GM18502 (cell line): ENCODE data around the gene GLG1.
A peak's percentile ranks its signal among the peaks of the same experiment; 100 is the strongest.
"Not testable (repeated sequence)": the region's sequence is repeated elsewhere in the genome, so short reads cannot be mapped to it uniquely, and the experiment has no call there.

Experiments used
- ATAC-seq: cut with Tn5 transposase; IDR thresholded peaks from one replicate; pipeline ENCODE4 v1.9.1; 2021; ENCODE audit warnings: mild to moderate bottlenecking; ENCODE audit not compliant: unreplicated experiment, poor library complexity

Gene GLG1

GRCh38 chr16:74577882-74578366 lies 29.0 kb downstream of the GLG1 start:
- no peak for ATAC-seq

- no peak for ATAC-seq
Measured at GRCh38 chr16:74575807-74576643, 30.9 kb downstream of the GLG1 start.

DNA sequence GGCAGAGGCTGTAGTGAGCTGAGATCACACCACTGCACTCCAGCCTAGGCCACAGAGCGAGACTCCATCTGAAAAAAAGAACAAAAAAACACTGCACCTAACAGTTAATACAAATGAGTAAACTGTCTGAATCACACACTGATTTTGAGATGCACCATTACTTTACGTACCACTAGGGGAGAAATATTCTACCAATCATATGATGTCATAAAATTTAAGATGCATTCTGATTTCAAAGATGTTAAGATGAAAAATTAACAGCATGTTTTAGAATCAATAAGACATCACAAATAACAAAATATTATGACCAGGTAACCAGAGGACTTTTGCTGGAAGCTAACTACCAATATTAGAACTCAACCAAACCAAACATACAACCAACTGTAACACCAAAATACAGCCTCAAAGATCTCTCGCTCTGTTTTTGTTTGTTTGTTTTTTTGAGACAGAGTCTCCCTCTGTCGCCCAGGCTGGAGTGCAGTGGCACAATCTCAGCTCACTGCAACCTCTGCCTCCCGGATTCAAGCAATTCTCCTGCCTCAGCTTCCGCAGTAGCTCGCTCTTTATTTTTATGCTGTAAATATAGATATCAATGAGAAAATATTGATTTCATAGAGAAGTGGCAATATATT lies 31.6 kb downstream of the GLG1 start:
- ATAC-seq, result no peak

GRCh38 chr16:74574146-74574545 lies 32.8 kb downstream of the GLG1 start:
- no peak for ATAC-seq

- no peak for ATAC-seq
Measured at GRCh38 chr16:74573622-74574021, 33.3 kb downstream of the GLG1 start.

DNA sequence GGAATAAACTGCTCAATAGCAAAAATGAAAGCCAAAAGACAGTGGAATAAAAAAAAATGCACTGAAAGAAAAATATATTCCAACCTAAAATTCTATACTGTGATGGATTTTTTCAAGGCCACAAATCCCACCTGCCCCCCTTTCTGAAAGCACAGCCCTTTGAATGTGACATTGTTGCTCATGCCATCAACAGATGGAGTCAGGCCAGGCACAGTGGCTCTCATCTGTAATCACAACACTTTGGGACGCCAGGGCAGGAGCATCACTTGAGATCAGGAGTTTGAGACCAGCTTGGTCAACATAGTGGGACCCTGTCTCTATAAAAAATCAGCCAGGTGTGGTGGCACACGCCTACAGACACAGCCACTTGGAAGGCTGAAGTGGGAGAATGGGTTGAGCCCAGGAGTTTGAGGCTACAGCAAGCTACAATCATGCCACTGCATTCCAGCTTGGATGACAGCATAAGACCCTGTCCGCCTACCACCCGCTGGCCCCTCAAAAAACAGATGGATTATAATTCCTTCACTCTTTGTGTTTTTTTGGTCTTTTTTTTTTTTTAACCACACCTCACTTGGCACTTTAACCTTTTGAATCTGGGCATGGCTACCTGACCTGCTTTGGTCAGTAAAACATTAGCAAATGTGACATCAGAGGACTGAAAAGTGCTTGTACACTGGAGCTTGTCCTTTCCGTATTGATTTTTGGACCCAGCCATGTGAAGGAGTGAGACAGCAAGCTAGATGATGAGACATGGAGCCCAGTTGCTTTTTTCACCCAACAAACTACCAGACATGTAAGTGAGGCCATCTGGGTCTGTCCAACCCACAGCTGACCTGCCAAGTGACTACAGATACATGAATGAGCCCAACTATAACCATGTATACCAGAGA lies 36.3 kb downstream of the GLG1 start:
- ATAC-seq, result no peak

DNA sequence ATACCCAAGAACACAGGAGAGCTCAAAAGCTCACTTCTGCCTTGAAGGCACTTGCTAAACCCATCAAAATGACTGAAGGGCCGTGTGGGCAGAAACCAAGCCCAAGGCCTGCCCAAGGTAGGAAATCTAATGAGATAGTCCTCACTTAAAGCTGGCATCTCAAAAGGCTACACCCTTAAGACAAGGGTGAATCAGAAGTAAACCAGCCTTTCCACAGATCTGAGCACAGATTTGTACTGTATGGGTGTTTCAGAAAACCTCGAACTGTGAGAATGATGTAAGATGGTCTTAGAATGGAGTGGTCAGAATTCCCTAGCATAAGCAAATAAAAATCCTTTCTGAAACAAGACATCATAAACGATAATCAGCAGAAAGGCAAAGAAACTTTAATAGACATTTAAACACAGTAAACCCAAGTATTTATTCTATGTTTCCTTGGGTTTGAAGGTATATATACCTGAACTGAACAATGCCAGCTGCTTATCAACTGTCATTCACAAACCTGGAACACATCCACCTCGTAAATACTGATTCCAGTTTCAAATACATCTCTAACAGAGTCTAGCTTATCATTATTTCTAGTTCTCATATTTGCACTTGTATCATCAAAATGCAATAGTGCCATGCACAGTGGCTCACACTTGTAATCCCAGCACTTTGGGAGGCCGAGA lies 37.8 kb downstream of the GLG1 start:
- no peak for ATAC-seq

DNA sequence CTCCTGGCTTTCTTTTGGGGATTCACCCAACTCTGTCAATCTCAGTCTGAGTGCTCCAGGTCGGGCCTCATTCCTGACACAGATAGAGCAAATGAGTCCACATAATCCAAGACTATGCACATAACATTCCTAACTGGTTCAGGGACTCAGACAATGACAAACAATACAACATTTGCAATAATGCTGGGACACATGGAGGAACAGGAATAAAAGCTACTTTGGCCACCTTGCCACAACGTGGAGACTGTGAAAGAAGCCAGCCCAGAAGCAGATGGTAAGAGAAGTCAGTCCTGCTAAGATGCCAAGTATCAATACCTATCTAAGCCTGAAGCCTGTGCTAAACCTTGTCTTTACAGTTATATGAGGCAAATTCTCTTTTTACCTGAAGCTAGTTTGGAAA lies 39.0 kb downstream of the GLG1 start:
- ATAC-seq, result no peak

- ATAC-seq, result no peak
Measured at GRCh38 chr16:74565378-74565777, 41.5 kb downstream of the GLG1 start.

DNA sequence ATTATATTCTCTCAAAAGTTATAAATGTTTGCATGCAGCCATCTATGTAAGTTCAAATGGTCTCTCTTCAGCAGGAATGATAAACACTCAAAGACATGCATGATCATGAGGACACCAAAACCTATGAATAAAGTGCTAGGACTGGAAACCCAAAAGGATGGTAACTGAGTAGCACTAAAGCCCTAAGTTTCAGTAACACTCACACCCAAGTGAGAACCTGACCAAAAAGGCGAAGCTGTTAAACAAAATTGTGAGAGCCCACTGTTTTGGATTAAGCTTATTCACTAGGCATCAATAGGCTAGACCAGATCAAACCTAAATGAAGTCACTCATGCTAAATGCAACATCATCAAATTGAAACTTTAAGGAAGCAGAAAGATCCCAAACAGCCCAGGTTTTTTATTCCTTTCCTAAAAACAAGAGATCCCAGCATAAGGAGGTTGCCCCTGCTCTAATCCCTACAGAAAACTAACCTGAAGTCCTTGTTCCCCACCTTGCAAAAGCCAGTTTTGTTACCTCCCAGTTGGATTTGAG lies 42.4 kb downstream of the GLG1 start:
- no peak for ATAC-seq

DNA sequence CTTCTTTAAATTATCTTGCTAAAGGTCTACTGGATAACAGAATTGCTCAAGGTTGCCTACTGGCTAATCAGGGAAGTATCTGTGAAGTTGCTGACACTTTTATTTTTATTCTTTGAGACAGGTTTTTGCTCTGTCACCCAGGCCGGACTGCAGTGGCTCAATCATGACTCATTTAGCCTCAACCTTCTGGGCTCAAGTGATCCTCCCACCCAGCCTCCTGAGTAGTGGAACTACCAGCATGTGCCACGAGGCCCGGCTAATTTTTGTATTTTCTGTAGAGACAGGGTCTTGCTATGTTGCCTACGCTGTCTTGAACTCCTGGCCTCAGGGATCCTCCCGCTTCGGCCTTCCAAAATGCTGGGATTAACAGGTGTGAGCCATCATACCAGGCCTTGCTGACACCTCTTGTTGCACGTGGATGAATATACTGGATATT lies 43.1 kb downstream of the GLG1 start:
- ATAC-seq, result no peak

- ATAC-seq, result peak; percentile 48
Measured at GRCh38 chr16:74562117-74562516, 44.8 kb downstream of the GLG1 start.

GRCh38 chr16:74561626-74562025 lies 45.3 kb downstream of the GLG1 start:
- ATAC-seq, result no peak

- no peak for ATAC-seq
Measured at GRCh38 chr16:74560912-74561311, 46.0 kb downstream of the GLG1 start.

DNA sequence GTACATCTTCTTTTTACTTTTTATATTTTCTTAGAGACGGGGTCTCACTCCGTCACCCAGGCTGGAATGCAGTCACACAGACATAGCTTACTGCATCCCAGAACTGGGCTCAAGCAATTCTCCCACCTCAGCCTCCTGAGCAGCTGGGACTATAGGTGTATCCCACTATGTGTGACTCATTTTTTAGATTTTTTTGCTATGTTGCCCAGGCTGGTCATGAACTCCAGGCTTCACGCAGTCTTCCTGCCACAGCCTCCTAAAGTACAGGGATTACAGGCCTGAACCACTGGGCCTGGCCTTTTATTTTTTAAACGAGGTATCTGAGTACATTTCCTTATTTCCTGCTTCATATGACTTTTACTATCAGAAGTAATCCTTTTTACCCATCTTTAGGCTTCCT lies 48.0 kb downstream of the GLG1 start:
- ATAC-seq, result no peak

DNA sequence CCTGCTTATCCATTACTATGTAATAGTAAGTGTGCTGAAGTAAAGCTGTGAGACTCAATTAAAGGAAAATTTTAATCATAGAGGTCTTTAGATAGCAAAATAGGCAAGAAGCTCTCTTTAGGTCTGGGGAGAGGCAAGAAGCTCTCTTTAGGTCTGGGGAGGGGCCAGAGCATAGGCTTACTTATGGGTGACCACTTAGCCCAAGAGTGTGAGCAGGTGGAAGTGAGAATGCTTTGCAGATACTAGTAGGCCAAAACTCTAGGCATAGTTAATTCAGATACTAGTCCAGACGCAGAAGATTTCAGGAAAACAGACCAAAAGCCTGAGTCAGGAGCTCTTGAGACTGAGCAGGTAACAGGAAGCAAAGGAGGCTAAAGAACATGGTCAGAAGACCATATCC lies 49.6 kb downstream of the GLG1 start:
- no peak for ATAC-seq

GRCh38 chr16:74556375-74556922 lies 50.5 kb downstream of the GLG1 start:
- ATAC-seq, result no peak

GRCh38 chr16:74552357-74552756 lies 54.6 kb downstream of the GLG1 start:
- not testable (repeated sequence) for ATAC-seq

DNA sequence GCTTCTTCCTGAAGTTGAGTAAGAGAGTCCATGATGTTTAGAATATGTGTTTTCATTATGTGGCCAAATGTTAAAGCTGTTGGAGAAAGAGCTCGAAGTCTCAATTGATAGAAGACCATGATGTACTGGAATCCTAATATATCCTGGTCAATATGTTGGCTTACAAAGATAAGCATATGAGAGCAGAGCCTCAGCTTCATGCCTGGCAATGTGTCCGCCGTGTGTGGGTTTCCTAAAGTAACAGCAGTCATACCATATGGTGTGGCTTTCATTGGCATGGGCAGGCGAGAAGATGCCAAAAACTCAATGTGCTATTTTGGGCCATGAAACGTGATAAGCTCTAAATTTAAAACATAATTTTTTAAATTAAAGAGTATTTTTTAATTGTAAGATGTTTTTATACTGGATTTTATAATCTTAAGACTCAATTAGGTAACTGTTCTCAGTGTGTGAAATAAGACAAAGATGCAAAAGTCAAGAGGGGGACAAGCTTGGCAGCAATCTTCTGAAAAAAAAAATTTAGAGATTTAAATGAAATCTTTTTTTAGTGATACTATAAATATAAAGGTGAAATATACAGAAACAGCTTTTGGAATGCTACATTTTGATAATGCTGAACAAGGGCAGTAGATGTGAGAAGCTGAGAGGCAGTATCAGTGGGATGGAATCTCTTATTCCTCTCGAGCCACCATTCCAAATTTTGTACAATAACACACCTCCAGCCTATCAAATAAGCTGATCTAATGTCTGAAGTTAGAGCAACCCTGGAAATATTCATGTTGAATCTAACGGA lies 56.5 kb downstream of the GLG1 start:
- not testable (repeated sequence) for ATAC-seq
